ENCODE results near the gene PARVA. TPM values are rescaled to one million over a fixed set of nuclear protein-coding genes. Genes with fewer than 3 reads are reported as not detected.
A peak's percentile ranks its signal among the peaks of the same experiment; 100 is the strongest.

PARVA gene
- total and polyA plus RNA-seq, 2 of the 8 experiments (the other 6 are each of a cell fraction or from before 2014, with no cell fraction given) = 3.1 to 13.5 TPM

DNA sequence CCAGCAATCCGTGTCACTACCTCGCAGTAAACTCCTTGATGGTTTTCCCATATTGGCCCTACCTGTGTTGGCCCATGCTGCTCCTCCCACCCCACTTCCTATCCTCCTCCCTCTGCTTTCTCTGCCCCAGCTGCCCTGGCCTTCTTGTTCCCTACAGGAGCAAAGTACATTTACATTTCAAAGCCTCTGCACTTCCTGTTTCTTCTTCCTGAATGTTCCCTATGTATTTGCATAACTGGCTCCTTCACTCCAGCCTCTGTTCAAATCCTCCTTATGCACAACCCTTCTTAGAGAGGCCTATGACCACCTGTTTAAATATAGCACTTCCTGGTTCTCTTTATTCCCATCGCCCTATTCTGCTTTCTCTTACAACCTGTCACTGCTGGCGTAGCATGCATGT is 62.2 kb downstream of the PARVA start:
- Histone ChIP-seq H4K5ac (ENCODE audit: insufficient read length, low read depth, low read length) (no peak overlapping the region), H2BK20ac (ENCODE audit: low read length) (peak overlapping the region; percentile 43; the same call in 1 of the 2 replicates), H4K91ac (replicated peaks; ENCODE audit: insufficient read length, low read length) (peak overlapping the region; percentile 47), H3K23me2 (ENCODE audit: low read depth, low read length) (no peaks in the 10 kb centered on the region; the same call in 1 of the 2 replicates), H3K56ac (replicated peaks; ENCODE audit: insufficient read length, low read depth, low read length) (no peak overlapping the region), H3K14ac (ENCODE audit: insufficient read length) (no peak overlapping the region), H3K36me3 (ENCODE audit: control insufficient read depth in 2 of 4, insufficient read depth in 4 of 4, low read length in 3 of 4) (no peaks in the 10 kb centered on the region), H3K9me3 (ENCODE audit: insufficient read depth in 2 of 2, low read depth in 1 of 2, low read length in 1 of 2) (0 out of 4 replicates have a peak, but pooled peaks cover 0 to 4% of the 10 kb centered on the region in 2 experiments), H3K79me1 (ENCODE audit: low read depth, low read length) (no peaks in the 10 kb centered on the region), H2AFZ (ENCODE audit: low read length) (no peak overlapping the region), H2BK12ac (ENCODE audit: low read depth, low read length) (peak overlapping the region; percentile 64; the same call in 1 of the 2 replicates), H3K4me1 (replicated peaks in 1 of 4; ENCODE audit: control insufficient read depth in 3 of 4, insufficient read depth in 4 of 4, low read length in 3 of 4) (peaks cover 0 to 3% (median 0%) of the 10 kb centered on the region in 4 experiments; a peak in 2 of 7 replicates), H3K27me3 (replicated peaks in 1 of 4; ENCODE audit: control insufficient read depth in 3 of 4, extremely low read depth in 1 of 4, insufficient read depth in 3 of 4, low read length in 3 of 4) (no peaks in the 10 kb centered on the region), H4K20me1 (replicated peaks in 1 of 2; ENCODE audit: control insufficient read depth in 1 of 2, insufficient read depth in 2 of 2, low read length in 2 of 2) (no peaks in the 10 kb centered on the region), H2AK5ac (ENCODE audit: low read depth, low read length) (0 out of 2 replicates have a peak overlapping the region, but pooled peaks have one; percentile 41), H3K4me3 (ENCODE audit: extremely low read depth in 1 of 4, insufficient read depth in 2 of 4, low read depth in 3 of 4, low read length in 4 of 4) (no peak overlapping the region), H3K23ac (ENCODE audit: insufficient read length) (no peak overlapping the region), H2BK15ac (ENCODE audit: low read length) (peak overlapping the region; percentile 54; the same call in 1 of the 2 replicates), H3K9ac (replicated peaks in 1 of 4; ENCODE audit: extremely low read depth in 1 of 4, low read depth in 3 of 4, low read length in 3 of 4) (no peak overlapping the region), H3K4me2 (ENCODE audit: insufficient read depth in 1 of 2, low read depth in 2 of 2, low read length in 2 of 2) (no peak overlapping the region), H3K27ac (ENCODE audit: low read depth, low read length) (no peak overlapping the region), H2BK5ac (ENCODE audit: low read depth, low read length) (peak overlapping the region; percentile 71; the same call in 1 of the 2 replicates), H3K79me2 (ENCODE audit: control insufficient read depth in 1 of 2, insufficient read depth in 2 of 2, low read length in 2 of 2) (no peaks in the 10 kb centered on the region), H3K4ac (replicated peaks; ENCODE audit: insufficient read length, low read depth, low read length) (no peak overlapping the region), H2BK120ac (replicated peaks; ENCODE audit: low read depth, low read length) (no peak overlapping the region), H4K8ac (ENCODE audit: extremely low read depth, insufficient read depth, low read length) (no peak overlapping the region), H3K18ac (ENCODE audit: extremely low read depth, low read length) (peak overlapping the region; percentile 88; the same call in 1 of the 2 replicates)
- POLR2A ChIA-PET (ENCODE audit: partially characterized antibody) = no interaction called here
- no peak for DNase-seq (ENCODE audit: low read depth in 1 of 2, low spot score in 2 of 2)
- CTCF ChIA-PET (ENCODE audit: partially characterized antibody) = interaction anchor here (1.2 kb wide), 1 partner anchor 13 kb away, joined by 3 read pairs; no protein-coding TSS in a partner anchor
- WGBS, 2 experiments (ENCODE audit: extremely low coverage in 1 of 2, insufficient coverage in 1 of 2, insufficient read length in 1 of 2, insufficient replicate concordance in 2 of 2, low coverage in 1 of 2, low lambda C conversion rate in 2 of 2, missing lambda C conversion rate in 1 of 2) = 71% methylated on average over 4 of the region's 4 CpGs; no CpG with 5 or more reads in 1 of the 2 experiments
- FAIRE-seq = no peak
- no peak for TF ChIP-seq JUND (IDR thresholded peaks at IDR 0.05; ENCODE audit: low read length)
- TF ChIP-seq BACH1 (IDR thresholded peaks at IDR 0.05; ENCODE audit: low read length) = no peak
- TF ChIP-seq KDM1A (IDR thresholded peaks at IDR 0.05; ENCODE audit: borderline replicate concordance, low read length) = no peak

All from H1 (cell line).